ENCODE measurements around the gene ALDH3A1. TPM values are rescaled to one million over a fixed set of nuclear protein-coding genes. Genes with fewer than 3 reads are reported as not detected.

Gene ALDH3A1
- total RNA-seq: 8.1 and 10.4 TPM in 2 replicates

GRCh38 chr17:19747829-19748806 lies at the start of gene ALDH3A1:
Gene ALDH3A1, minus strand, starts transcription at chr17:19748298. Its CDS starts 3,169 bp downstream, at chr17:19745129.

DNA sequence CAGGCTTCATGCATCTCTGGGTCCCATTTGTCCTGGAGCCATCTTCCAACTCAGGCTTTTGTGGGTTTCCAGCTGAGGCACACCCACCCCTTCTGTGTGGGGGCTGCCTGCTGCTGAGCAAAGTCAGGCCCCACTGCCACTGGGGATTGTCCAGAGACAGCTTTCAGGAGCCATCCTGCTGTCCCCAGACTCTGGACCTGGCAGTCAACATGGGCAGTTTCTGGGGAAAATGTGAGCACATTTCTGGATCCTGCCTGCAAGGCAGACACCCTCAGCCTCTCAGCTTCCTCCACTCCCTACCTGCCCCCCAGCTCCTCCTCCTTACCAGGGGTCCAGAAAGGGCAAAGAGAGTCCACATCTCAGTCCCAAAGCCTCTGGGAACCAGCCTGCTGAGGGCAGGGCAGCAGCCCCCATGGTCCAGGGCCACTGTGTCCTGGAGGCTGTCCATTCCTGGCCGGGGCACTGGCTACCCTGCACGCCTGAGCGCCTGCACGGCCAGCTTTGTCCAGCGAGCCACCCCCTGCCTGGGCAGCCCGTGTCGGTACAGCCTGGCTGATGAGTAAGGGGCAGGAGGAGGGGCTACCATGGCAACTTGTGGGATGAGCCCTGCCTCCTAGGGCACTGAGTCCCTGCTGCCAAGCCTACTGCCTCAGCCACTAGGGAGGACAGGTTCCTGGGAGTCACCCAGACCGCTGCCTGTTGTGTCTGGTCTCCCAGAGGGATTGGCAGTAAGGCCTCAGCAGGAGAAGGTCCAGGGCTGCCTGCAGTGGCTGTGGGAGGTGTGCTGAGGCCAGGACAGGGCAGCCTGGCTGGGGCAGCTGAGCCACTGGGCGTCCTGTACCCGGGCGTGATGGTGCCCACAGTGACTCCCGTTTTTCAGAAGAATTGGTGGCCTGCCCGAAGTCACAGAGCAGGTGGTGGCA lies 31.7 kb downstream of the ALDH3A1 start, which contains the start of gene SLC47A2:
Gene SLC47A2, minus strand, starts transcription at position 477 of the 923 bp plus-strand sequence. Its CDS starts 29 bp downstream, at position 448.

Other genes with a start within 250 kb of the ALDH3A1 start
- 4.3 and 5.2 TPM in 2 replicates for gene SLC47A1, start 214.4 kb downstream of the ALDH3A1 start, total RNA-seq
- gene ALDH3A2, start 99.5 kb downstream of the ALDH3A1 start, total RNA-seq: 112 and 169 TPM in 2 replicates
- gene SLC47A2, start 31.7 kb downstream of the ALDH3A1 start, total RNA-seq: 0.36 and 0.97 TPM in 2 replicates
- gene ULK2, start 119.6 kb upstream of the ALDH3A1 start, total RNA-seq: 31.6 and 32.7 TPM in 2 replicates
- gene AKAP10, start 229.5 kb upstream of the ALDH3A1 start, total RNA-seq: 25.3 and 31.8 TPM in 2 replicates

Data from hair follicle dermal papilla cell (primary cell).